ENCODE measurements around the gene MRPS9.

Gene MRPS9

GRCh38 chr2:105081006-105081601 is 43.2 kb downstream of the MRPS9 start:
- DNase-seq = no peak

- no peak for DNase-seq
Observed at GRCh38 chr2:105082107-105082506, 44.2 kb downstream of the MRPS9 start.

DNA sequence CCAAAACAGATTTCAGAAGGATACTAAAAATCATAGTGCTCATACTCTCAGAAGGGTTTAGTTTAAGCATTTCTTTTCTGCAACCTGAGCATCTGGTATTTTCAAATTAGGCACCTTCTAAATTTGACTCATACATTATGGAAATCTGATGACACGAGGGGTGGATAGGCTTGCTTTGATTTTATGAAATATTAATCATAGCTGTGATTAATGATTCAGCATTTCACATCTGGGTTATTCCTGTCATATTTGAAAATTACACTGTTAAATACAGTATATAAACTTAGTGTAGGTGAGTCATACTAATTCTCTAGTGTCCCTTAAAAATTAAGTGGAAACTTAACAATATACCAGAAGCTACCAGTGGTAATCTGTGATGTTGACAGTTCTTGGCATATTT is 47.7 kb downstream of the MRPS9 start:
- no peak for DNase-seq

GRCh38 chr2:105087273-105087672 is 49.4 kb downstream of the MRPS9 start:
- DNase-seq = no peak

GRCh38 chr2:105090091-105090490 is 52.2 kb downstream of the MRPS9 start:
- no peak for DNase-seq

DNA sequence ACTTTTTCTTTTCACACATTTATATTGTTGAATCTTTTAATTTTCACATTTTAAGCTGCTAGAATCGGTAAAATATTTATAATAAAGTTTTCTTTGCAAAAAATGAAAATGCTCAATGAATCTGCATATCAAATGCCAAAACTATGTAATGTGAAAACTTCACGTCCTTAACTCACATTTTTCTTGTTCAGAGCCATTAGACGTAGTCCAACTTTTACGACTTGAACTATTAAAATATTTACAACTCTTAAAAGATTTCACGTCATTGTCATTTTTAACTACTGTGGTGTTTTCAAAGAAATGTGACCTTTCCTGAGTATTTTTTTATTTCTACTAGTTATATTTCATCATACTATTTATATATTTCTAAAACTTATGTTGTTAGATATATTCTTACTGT is 54.9 kb downstream of the MRPS9 start:
- DNase-seq = no peak

DNA sequence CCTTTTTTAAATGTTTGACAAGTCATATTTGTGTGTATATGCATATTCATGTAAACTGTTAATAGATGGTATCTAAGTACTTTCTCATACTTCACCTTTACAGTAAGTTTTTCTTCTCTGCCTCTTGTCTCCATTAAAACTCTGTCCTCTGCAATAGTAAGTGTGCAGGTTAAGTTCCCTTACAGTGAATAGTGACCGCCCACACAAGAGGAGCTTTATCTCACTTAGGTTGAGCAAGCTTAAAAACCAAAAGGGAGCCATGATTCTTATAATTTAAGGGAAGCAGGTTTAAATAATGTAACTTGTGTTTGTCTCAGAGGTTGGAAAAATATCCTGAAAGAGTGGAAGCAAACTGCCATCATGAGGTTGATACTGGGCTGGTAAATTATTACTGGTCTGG is 61.3 kb downstream of the MRPS9 start:
- no peak for DNase-seq

DNA sequence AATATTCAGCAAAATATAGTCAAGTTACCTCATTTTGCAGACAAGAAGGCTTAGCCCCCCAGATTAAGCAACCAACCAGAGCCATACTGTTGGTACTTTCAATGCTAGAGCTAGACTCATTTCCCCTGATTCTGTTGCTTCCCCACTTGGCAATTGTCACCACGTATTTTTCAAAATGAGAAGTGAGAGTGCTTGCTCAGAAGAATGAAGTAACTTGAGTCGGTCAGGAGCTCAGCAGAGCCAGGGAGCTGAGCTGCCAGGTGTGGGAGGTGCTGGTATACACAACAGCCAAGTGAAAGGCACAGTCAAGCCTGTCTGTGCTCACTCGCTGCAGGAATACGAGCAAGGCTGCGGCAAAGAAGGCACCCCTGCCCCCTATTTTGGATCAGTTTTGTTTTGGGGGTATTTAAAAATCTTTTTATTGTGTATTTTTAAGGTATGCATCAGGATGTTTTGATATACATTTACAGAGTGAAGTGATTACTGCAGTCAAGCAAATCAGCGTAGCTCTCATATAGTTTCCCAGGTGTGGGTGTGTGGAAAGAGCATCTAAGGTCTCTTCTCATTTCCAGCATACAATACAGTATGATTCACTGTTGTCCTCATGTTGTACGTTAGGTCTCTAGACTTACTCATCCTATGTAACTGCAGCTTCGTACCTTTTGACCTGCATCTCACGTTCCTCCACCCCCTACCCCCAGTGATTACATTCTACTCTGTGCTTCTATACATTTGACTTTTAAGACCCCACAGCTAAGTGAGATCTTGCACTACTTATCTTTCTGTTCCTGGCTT is 62.4 kb downstream of the MRPS9 start:
- no peak for DNase-seq

GRCh38 chr2:105102001-105102400 is 64.1 kb downstream of the MRPS9 start:
- DNase-seq = no peak

GRCh38 chr2:105102963-105103421 is 65.1 kb downstream of the MRPS9 start:
- no peak for DNase-seq

GRCh38 chr2:105103481-105103880 is 65.6 kb downstream of the MRPS9 start:
- DNase-seq = no peak

GRCh38 chr2:105104208-105104731 is 66.4 kb downstream of the MRPS9 start:
- no peak for DNase-seq

- no peak for DNase-seq
Observed at GRCh38 chr2:105110295-105110829, 72.5 kb downstream of the MRPS9 start.

DNA sequence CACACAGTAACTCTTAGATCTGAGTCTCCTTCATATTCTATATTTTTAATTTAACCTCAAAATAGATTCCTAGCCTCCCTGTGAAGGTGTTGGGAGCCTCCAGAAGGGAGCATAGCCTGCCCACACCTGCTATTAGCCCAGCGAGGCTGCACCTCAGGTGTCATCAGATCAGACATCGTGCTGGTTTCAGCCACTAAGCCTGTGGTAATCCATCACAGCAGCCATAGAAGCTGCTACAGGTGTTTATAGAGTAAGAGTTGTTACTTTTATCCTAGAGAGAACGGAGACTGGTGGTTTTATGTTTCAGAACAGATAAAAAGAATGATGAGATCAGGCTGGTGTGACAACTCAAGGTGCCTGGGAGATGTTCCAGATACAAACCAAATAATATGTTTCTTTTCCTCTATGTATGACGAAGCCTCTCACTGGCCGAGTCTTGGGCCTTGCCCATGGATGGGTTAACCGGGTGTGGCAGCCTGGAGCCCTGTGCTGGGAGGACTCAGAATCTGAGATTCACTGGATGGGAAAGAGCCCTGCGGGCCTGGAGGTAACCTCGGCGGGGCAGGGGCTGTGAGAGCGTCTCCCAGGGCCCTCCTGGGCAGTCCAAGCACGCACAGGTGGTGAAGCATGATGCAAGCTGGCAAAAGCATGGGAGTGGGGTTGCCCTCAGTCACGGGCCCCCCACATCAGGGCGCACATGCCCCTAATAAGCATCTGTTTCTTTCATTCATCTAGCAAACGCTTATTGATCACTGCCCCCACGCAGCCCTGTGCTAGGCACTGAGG is 73.7 kb downstream of the MRPS9 start:
- DNase-seq = no peak

DNA sequence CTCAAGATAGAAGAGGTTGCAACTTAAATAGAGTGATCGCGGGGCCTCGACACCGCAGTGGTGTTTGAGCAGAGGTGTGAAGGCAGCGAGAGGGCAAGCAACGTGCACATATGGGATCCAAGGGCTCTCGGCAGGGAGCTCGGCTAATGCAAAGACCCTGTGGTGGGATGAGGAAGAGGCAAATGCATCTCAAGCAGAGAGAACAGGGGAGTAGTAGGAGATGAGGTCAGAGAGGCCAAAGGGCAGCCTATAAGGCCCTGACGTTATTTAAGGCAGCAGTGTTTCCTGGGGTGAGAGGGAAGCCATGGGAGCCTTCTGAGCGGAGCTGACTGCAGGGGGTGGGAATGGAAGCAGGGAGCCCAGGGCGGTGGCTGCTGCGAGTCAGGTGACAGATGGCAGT is 74.5 kb downstream of the MRPS9 start:
- DNase-seq = no peak

GRCh38 chr2:105113616-105114291 is 75.9 kb downstream of the MRPS9 start:
- no peak for DNase-seq

DNA sequence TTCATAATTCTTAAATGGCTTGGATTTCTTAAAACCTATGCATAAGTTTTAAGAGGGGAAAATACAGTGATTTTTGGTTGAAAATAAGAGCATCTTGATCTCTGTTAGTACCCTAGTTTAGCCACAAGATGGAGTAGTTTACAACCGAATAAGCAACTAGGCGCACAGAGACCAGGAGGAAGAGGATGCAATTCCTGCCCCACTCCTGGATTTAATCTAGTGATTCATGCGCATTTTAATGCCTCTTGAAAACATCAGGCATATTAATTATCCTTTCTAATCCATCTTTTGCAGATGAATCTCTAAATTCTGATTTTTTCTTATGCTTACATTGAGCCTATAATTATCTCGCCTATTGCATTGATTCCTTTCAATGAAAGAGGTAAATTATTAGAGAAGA is 76.7 kb downstream of the MRPS9 start:
- DNase-seq = no peak

DNA sequence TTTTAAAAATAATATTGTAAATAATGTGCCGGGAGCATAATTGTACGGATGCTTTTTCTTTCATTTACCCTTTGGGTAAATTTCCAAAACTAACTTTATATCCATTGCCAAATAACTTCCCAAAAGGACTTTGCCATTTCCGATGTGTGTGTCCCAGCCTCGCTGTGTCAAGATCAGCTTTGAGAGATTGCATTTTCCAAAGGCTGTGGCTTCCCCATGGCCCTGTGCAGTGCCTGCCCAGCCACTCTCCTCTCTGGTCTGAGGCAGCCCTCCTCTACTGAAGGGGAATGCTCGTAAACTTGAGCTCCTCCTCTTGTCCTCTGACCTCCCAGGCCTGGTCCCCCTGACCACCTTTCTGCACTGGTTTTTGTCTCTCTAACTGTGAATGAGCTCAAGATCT is 78.5 kb downstream of the MRPS9 start:
- DNase-seq = no peak

DNA sequence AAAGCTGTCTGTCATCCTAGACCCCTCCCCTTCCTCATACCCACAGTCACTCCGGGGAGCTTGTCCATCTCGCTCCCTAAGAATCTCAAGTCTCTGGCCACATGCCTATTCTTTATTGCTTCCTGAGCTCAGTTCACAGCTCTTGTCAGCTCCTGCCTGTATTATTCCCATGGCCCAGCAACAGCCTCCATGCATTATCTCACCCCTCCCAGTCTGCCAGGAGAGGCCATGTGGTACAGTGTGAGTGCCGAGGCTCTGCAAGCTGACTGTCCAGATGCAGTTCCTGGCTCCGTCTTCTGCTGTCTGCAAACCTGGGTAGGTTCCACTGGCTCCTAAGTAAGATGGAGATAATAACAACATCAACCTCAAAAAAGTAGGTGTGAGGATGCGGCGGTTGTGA is 79.7 kb downstream of the MRPS9 start:
- DNase-seq = no peak

- no peak for DNase-seq
Observed at GRCh38 chr2:105118960-105119359, 81.1 kb downstream of the MRPS9 start.

GRCh38 chr2:105121434-105121833 is 83.6 kb downstream of the MRPS9 start:
- DNase-seq = no peak

DNA sequence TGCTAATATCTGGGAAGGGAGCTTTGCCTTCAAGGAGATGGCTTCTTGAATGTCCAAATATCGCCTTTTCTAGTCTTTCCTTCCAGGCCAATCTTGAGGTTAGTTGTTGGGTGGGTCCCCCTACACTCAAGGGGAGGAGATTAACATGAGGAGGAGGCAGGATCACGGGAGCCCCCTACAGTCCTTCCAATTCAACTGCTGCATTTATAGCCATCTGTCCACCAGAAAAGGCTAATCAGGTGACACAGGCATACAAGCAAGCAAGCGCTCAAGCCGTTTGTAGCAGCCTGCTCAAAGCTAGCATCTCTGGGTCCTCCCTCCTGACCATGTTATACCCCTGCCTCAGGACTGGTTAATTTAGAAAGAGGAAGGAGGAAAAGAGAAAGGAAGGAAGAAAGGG is 87.6 kb downstream of the MRPS9 start:
- no peak for DNase-seq

GRCh38 chr2:105125920-105126319 is 88.1 kb downstream of the MRPS9 start:
- no peak for DNase-seq

Data from GDM1 (cell line).